HepG2 (cell line): ENCODE data around the gene IGF1. TPM values are rescaled to one million over a fixed set of nuclear protein-coding genes. Genes with fewer than 3 reads are reported as not detected.

Experiments
- BCL6 ChIP-seq: IDR thresholded peaks from 2 replicates; pipeline ENCODE4 v1.6.1; 2016; ENCODE audit warnings: missing genetic modification reagents, missing compliant biosample characterization
- CEBPB ChIP-seq: IDR thresholded peaks from 2 replicates; pipeline ENCODE4 v1.6.1; 2011; ENCODE audit warnings: low read depth, low read length, improper control_type of control experiment, borderline replicate concordance
- FOXM1 ChIP-seq: sonication (generic); formaldehyde crosslinking; IDR thresholded peaks from 2 replicates; pipeline ENCODE4 v1.5.0; 2020; ENCODE audit warnings: missing genetic modification reagents
- HDAC2 ChIP-seq: sonication (generic); formaldehyde crosslinking; IDR thresholded peaks from 2 replicates; pipeline ENCODE4 v1.4.0; 2020; ENCODE audit warnings: missing genetic modification reagents
- KAT8 ChIP-seq: IDR thresholded peaks from 2 replicates; pipeline ENCODE4 v1.6.1; 2016; ENCODE audit warnings: missing genetic modification reagents, missing compliant biosample characterization
- LCORL ChIP-seq, 2 experiments: fragments of 450-650 bp in 1 of 2; sonication (generic) in 1 of 2; formaldehyde crosslinking in 1 of 2; IDR thresholded peaks; 2 replicates each; pipeline versions ENCODE4 v1.5.0 to v1.6.1; 2017 to 2020; ENCODE audit warnings: antibody characterized with exemption in 1 of 2, missing genetic modification reagents in 1 of 2
- MEIS1 ChIP-seq: sonication (generic); formaldehyde crosslinking; IDR thresholded peaks from 2 replicates; pipeline ENCODE4 v1.9.0; 2021; ENCODE audit warnings: mild to moderate bottlenecking, missing genetic modification reagents, moderate library complexity, borderline replicate concordance
- NBN ChIP-seq: fragments of 450-650 bp; conservative IDR thresholded peaks from 2 replicates; pipeline ENCODE4 v1.6.1; 2017
- NR2F6 ChIP-seq, 2 experiments: IDR thresholded peaks; 2 replicates each; pipeline ENCODE4 v1.6.1; 2016; ENCODE audit warnings: antibody characterized with exemption in 1 of 2, mild to moderate bottlenecking in 1 of 2
- PHF21A ChIP-seq: sonication (generic); formaldehyde crosslinking; IDR thresholded peaks from 2 replicates; pipeline ENCODE4 v1.5.0; 2020; ENCODE audit warnings: mild to moderate bottlenecking, missing genetic modification reagents
- SALL1 ChIP-seq: sonication (generic); formaldehyde crosslinking; IDR thresholded peaks from 2 replicates; pipeline ENCODE4 v1.8.0; 2022; ENCODE audit warnings: mild to moderate bottlenecking, missing genetic modification reagents
- SATB2 ChIP-seq: sonication (generic); formaldehyde crosslinking; IDR thresholded peaks from 2 replicates; pipeline ENCODE4 v1.5.0; 2020; ENCODE audit warnings: missing genetic modification reagents
- SMAD9 ChIP-seq: sonication (generic); formaldehyde crosslinking; IDR thresholded peaks from 2 replicates; pipeline ENCODE4 v1.5.1; 2020; ENCODE audit warnings: mild to moderate bottlenecking, missing genetic modification reagents
- SOX13 ChIP-seq, 3 experiments: fragments of 450-650 bp in 1 of 3; sonication (generic) in 1 of 3; formaldehyde crosslinking in 1 of 3; IDR thresholded peaks in 2 of 3; conservative IDR thresholded peaks in 1 of 3; 2 replicates each; pipeline versions ENCODE4 v1.5.0 to v1.6.1; 2016 to 2020; ENCODE audit warnings: antibody characterized with exemption in 1 of 3, mild to moderate bottlenecking in 1 of 3, missing compliant biosample characterization in 1 of 3, missing genetic modification reagents in 1 of 3, moderate library complexity in 1 of 3
- SOX6 ChIP-seq, 2 experiments: fragments of 450-650 bp in 1 of 2; sonication (generic) in 1 of 2; formaldehyde crosslinking in 1 of 2; IDR thresholded peaks; 2 replicates each; pipeline versions ENCODE4 v1.4.0 to v1.6.1; 2017 to 2020; ENCODE audit warnings: antibody characterized with exemption in 1 of 2, mild to moderate bottlenecking in 1 of 2, missing genetic modification reagents in 1 of 2
- TBL1XR1 ChIP-seq: fragments of 150-350 bp; IDR thresholded peaks from 2 replicates; pipeline ENCODE4 v1.6.1; 2014; ENCODE audit warnings: borderline replicate concordance, low read length; ENCODE audit not compliant: partially characterized antibody
- TCF7 ChIP-seq: sonication (generic); IDR thresholded peaks from 2 replicates; pipeline ENCODE4 v1.6.1; 2016; ENCODE audit warnings: antibody characterized with exemption, low read depth
- ZBTB1 ChIP-seq: sonication (generic); formaldehyde crosslinking; IDR thresholded peaks from 2 replicates; pipeline ENCODE4 v1.4.0; 2020; ENCODE audit warnings: missing genetic modification reagents, borderline replicate concordance
- ZBTB7A ChIP-seq: sonication (generic); formaldehyde crosslinking; IDR thresholded peaks from 2 replicates; pipeline ENCODE4 v1.8.0; 2022; ENCODE audit warnings: mild to moderate bottlenecking, missing genetic modification reagents
- ZMYM4 ChIP-seq: sonication (generic); formaldehyde crosslinking; IDR thresholded peaks from 2 replicates; pipeline ENCODE4 v1.8.1; 2023; ENCODE audit warnings: mild to moderate bottlenecking, missing genetic modification reagents
- ZNF614 ChIP-seq: IDR thresholded peaks from 2 replicates; pipeline ENCODE4 v1.6.1; 2018; ENCODE audit warnings: missing biosample characterization, missing genetic modification reagents, inconsistent platforms, borderline replicate concordance
- ZSCAN12 ChIP-seq: sonication (generic); formaldehyde crosslinking; IDR thresholded peaks from 2 replicates; pipeline ENCODE4 v1.9.0; 2021; ENCODE audit warnings: mild to moderate bottlenecking, missing genetic modification reagents
- polyA plus RNA-seq, 8 experiments: library from polyadenylated mRNA; depleted of rRNA in 3 of 8; stranded (reverse) in 7 of 8; unstranded in 1 of 8; fragments of >200 nt; fragmentation: Illumina TruSeq in 4 of 8; extraction: Trizol in 4 of 8; gene quantifications; 2 replicates each; pipeline versions ENCODE4 v1.2.1 to v1.2.3, GENCODE V29; 2011 to 2016; ENCODE audit warnings: low read depth in 4 of 8, missing spikeins in 1 of 8, mixed read lengths in 1 of 8; ENCODE audit not compliant: insufficient read depth in 1 of 8
- total RNA-seq, 5 experiments: library from RNA; depleted of rRNA; stranded (reverse); fragments of >200 nt; fragmentation: Illumina TruSeq; extraction: Trizol; gene quantifications; 2 replicates each; pipeline ENCODE4 v1.2.3, GENCODE V29; 2016; ENCODE audit warnings: low read depth in 1 of 5
- TF ChIP-seq, protein P1 (sequence below): sonication (generic); formaldehyde crosslinking; IDR thresholded peaks from 2 replicates; pipeline ENCODE4 v1.4.0; 2020; ENCODE audit warnings: missing genetic modification reagents
- TF ChIP-seq, protein P2 (sequence below): sonication (generic); formaldehyde crosslinking; conservative IDR thresholded peaks from 2 replicates; pipeline ENCODE4 v1.4.0; 2020; ENCODE audit warnings: mild to moderate bottlenecking, missing genetic modification reagents, moderate library complexity
- TF ChIP-seq, protein P3 (sequence below): sonication (generic); formaldehyde crosslinking; IDR thresholded peaks from 2 replicates; pipeline ENCODE4 v1.8.0; 2022; ENCODE audit warnings: mild to moderate bottlenecking, missing genetic modification reagents, moderate library complexity

IGF1 gene
- total and polyA plus RNA-seq, 2 of the 13 experiments (the other 11 are each of a cell fraction or from before 2014, with no cell fraction given), result not detected

DNA sequence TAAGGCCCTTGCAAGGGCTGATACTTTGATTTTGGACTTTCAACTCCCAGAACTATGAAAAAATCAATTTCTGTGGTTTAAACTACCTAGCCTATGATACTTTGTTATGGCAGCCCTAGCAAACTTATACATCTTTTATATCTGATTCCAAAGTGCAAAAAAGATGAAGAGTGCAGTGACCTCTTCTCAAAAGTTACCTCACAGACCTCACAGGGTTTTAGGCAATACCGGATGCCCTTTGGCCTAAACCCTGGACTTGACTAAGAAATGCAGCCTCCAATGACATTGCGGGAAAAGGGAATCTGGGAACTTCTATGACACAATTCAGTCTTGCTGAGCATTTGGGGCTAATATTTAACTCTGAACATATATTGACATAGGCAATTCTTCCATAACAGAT lies 63.3 kb downstream of the IGF1 start (continued):
- TF ChIP-seq, protein P1, sequence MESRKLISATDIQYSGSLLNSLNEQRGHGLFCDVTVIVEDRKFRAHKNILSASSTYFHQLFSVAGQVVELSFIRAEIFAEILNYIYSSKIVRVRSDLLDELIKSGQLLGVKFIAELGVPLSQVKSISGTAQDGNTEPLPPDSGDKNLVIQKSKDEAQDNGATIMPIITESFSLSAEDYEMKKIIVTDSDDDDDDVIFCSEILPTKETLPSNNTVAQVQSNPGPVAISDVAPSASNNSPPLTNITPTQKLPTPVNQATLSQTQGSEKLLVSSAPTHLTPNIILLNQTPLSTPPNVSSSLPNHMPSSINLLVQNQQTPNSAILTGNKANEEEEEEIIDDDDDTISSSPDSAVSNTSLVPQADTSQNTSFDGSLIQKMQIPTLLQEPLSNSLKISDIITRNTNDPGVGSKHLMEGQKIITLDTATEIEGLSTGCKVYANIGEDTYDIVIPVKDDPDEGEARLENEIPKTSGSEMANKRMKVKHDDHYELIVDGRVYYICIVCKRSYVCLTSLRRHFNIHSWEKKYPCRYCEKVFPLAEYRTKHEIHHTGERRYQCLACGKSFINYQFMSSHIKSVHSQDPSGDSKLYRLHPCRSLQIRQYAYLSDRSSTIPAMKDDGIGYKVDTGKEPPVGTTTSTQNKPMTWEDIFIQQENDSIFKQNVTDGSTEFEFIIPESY, result 0 out of 2 replicates have a peak, but pooled peaks have one; percentile 28
- TF ChIP-seq, protein P2, sequence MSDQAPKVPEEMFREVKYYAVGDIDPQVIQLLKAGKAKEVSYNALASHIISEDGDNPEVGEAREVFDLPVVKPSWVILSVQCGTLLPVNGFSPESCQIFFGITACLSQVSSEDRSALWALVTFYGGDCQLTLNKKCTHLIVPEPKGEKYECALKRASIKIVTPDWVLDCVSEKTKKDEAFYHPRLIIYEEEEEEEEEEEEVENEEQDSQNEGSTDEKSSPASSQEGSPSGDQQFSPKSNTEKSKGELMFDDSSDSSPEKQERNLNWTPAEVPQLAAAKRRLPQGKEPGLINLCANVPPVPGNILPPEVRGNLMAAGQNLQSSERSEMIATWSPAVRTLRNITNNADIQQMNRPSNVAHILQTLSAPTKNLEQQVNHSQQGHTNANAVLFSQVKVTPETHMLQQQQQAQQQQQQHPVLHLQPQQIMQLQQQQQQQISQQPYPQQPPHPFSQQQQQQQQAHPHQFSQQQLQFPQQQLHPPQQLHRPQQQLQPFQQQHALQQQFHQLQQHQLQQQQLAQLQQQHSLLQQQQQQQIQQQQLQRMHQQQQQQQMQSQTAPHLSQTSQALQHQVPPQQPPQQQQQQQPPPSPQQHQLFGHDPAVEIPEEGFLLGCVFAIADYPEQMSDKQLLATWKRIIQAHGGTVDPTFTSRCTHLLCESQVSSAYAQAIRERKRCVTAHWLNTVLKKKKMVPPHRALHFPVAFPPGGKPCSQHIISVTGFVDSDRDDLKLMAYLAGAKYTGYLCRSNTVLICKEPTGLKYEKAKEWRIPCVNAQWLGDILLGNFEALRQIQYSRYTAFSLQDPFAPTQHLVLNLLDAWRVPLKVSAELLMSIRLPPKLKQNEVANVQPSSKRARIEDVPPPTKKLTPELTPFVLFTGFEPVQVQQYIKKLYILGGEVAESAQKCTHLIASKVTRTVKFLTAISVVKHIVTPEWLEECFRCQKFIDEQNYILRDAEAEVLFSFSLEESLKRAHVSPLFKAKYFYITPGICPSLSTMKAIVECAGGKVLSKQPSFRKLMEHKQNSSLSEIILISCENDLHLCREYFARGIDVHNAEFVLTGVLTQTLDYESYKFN, result peak; percentile 52; the same call in 1 of the 2 replicates
- TF ChIP-seq ZSCAN12 (CRISPR knock-in tag) (no peak), FOXM1 (CRISPR knock-in tag) (no peak), BCL6 (CRISPR knock-in tag) (peak; percentile 55; the same call in 1 of the 2 replicates), KAT8 (CRISPR knock-in tag) (0 out of 2 replicates have a peak, but pooled peaks have one; percentile 14), NBN (no peak), HDAC2 (CRISPR knock-in tag) (0 out of 2 replicates have a peak, but pooled peaks have one; percentile 24), ZMYM4 (CRISPR knock-in tag) (peak; percentile 69), MEIS1 (CRISPR knock-in tag) (no peak), ZBTB7A (CRISPR knock-in tag) (no peak), SATB2 (no peak), LCORL (IDR thresholded peaks at IDR 0.05) (peak; percentile 57; the same call in 1 of the 2 replicates), LCORL (CRISPR knock-in tag; IDR thresholded peaks at IDR 0.05) (no peak), ZNF614 (CRISPR knock-in tag) (no peak), SOX13 (IDR thresholded peaks at IDR 0.05) (no peak), SOX13 (CRISPR knock-in tag; conservative IDR thresholded peaks at IDR 0.05 in 1 of 2, IDR thresholded peaks at IDR 0.05 in 1 of 2) (peak in 1 of 2 experiments; percentile 42; a peak in 2 of 4 replicates), SOX6 (IDR thresholded peaks at IDR 0.05) (no peak), SOX6 (CRISPR knock-in tag; IDR thresholded peaks at IDR 0.05) (0 out of 2 replicates have a peak, but pooled peaks have one; percentile 52), PHF21A (CRISPR knock-in tag) (peak; percentile 57; the same call in 1 of the 2 replicates), SALL1 (peak; percentile 66; the same call in 1 of the 2 replicates), TBL1XR1 (peak; percentile 49), TCF7 (peak; percentile 37), CEBPB (peak; percentile 84), ZBTB1 (CRISPR knock-in tag) (no peak), NR2F6 (IDR thresholded peaks at IDR 0.05) (peak; percentile 86), NR2F6 (CRISPR knock-in tag; IDR thresholded peaks at IDR 0.05) (peak; percentile 87), SMAD9 (CRISPR knock-in tag) (no peak)
- TF ChIP-seq, protein P3, sequence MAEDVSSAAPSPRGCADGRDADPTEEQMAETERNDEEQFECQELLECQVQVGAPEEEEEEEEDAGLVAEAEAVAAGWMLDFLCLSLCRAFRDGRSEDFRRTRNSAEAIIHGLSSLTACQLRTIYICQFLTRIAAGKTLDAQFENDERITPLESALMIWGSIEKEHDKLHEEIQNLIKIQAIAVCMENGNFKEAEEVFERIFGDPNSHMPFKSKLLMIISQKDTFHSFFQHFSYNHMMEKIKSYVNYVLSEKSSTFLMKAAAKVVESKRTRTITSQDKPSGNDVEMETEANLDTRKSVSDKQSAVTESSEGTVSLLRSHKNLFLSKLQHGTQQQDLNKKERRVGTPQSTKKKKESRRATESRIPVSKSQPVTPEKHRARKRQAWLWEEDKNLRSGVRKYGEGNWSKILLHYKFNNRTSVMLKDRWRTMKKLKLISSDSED, result no peak
